NCI-H2196 (cell line): ENCODE measurements around the gene SRGAP3.

Experiments
- DNase-seq: peaks from one replicate; lab custom pipeline; 2025; ENCODE audit not compliant: unreplicated experiment; lab: John Stamatoyannopoulos, UW

Gene SRGAP3

GRCh38 chr3:8976540-8977182, 272.8 kb downstream of the SRGAP3 start:
- no peak for DNase-seq

- no peak for DNase-seq
Measured at GRCh38 chr3:8975081-8976020, 274.1 kb downstream of the SRGAP3 start.

GRCh38 chr3:8974458-8974857, 275.0 kb downstream of the SRGAP3 start:
- no peak for DNase-seq

- no peak for DNase-seq
Measured at GRCh38 chr3:8972639-8973038, 276.8 kb downstream of the SRGAP3 start.

GRCh38 chr3:8970971-8971589, 278.4 kb downstream of the SRGAP3 start:
- DNase-seq: peak; percentile 49

- no peak for DNase-seq
Measured at GRCh38 chr3:8969241-8969640, 280.2 kb downstream of the SRGAP3 start.

GRCh38 chr3:8968375-8968882, 281.0 kb downstream of the SRGAP3 start:
- DNase-seq: no peak

- DNase-seq: no peak
Measured at GRCh38 chr3:8967553-8967952, 281.9 kb downstream of the SRGAP3 start.

- no peak for DNase-seq
Measured at GRCh38 chr3:8966820-8967348, 282.6 kb downstream of the SRGAP3 start.

- no peak for DNase-seq
Measured at GRCh38 chr3:8966150-8966819, 283.2 kb downstream of the SRGAP3 start.

GRCh38 chr3:8964436-8965370, 284.7 kb downstream of the SRGAP3 start:
- DNase-seq: no peak

GRCh38 chr3:8963137-8963853, 286.2 kb downstream of the SRGAP3 start, which contains the start of gene RAD18:
Gene RAD18 (minus strand): TSS chr3:8963472. CDS start chr3:8963385, 87 bp downstream.
- DNase-seq: peak; percentile 79

GRCh38 chr3:8962226-8962861, 287.1 kb downstream of the SRGAP3 start:
- DNase-seq: no peak

- DNase-seq: no peak
Measured at GRCh38 chr3:8959668-8960067, 289.8 kb downstream of the SRGAP3 start.

GRCh38 chr3:8954938-8955763, 294.3 kb downstream of the SRGAP3 start:
- no peak for DNase-seq

- DNase-seq: no peak
Measured at GRCh38 chr3:8953313-8953712, 296.1 kb downstream of the SRGAP3 start.

- no peak for DNase-seq
Measured at GRCh38 chr3:8952130-8952529, 297.3 kb downstream of the SRGAP3 start.
